ENCODE measurements around the gene RASEF.

The RASEF gene

DNA sequence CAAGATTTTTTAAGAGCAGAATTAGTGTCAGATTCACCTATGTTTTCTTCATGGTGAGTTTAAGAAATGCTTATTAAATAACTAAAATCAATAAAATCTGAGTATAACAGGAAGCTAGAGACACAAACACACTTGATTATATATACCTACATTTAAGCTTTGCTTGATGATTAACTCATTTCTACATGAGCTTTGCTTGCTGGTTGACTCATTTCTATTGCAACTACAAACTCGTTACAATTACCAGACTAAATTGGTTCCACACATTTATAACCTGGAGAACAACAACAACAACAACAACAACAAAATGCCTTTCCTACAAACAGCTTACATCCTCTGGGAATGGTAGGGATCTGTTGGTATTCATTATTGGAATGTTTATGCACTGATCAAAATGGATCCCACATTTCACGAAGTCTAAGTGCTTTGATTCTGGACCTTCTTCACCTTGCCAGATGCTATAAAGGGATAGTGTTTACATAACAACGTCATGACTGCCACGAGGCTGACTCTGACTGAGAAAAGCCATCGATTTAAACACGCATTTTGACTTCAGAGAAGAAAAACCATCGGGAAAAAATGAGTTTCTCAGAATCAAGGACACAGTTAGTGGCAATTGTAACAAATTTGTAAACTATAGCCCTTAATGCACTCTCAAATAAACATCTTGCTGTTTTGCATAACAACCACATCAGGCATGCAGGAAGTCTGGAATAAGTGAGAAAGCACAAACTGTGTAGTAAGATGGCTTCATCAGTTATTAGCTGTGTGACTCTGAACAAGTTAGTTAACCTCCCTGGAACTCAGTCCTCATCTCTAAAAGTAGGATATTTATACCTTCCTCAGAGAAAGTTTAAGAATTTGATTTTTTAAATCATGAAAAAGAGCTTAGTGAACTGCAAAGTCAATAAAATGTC is 49.8 kb downstream of the RASEF start:
- no peak for DNase-seq (ENCODE audit: low read depth)

DNA sequence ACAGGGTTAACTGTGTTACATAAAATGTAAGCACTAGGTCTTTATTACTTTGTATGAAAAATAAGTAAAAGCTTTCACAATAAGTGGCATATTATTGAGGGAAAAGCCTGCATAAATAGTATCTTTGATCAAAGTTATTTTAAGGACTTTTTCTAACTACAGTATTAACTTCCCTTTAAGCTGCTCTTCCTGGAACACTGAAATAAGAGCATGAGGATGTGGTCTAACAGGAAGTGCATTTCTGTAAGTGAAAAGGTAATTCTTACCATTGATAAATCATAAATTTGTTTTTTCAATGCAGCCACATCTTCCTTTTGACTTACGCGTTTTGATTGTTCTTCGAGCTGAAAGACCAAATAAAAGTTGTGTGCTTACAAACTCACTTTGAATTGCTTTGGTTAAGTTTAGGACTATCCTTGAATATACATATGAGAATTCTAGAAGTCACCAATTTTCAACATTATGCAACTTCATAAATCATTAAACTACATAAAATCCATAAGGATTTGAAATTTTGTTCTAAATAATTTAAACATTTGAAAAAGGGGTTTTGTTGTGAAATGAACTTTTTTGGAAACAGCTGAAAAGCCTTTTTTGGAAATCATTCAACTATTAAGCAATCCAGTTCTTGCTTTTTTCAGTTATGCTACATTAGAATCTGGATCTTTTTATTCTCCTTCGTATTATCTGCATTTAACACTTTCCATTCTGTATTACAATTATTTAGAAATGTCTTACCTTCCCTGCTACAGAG is 50.6 kb downstream of the RASEF start:
- no peak for DNase-seq (ENCODE audit: low read depth)

DNA sequence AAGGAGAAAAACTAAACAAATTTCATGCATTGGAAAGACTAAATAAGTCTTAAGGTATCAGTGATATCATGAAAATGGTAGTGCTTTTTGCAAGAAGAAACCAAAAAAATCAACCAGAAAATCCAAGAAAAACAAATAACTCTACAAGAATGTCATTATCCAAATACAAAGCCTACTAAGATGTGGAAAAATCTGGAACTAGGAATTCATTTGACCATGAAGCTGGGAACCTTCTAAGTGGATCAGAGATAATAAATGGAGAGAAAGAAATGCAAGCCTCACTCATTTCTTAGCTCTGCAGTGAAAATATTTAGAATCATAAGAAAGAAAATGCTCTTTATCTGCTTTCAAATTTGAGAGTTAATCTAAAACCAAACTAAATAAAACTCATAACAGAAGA is 51.3 kb downstream of the RASEF start:
- no peak for DNase-seq (ENCODE audit: low read depth)

DNA sequence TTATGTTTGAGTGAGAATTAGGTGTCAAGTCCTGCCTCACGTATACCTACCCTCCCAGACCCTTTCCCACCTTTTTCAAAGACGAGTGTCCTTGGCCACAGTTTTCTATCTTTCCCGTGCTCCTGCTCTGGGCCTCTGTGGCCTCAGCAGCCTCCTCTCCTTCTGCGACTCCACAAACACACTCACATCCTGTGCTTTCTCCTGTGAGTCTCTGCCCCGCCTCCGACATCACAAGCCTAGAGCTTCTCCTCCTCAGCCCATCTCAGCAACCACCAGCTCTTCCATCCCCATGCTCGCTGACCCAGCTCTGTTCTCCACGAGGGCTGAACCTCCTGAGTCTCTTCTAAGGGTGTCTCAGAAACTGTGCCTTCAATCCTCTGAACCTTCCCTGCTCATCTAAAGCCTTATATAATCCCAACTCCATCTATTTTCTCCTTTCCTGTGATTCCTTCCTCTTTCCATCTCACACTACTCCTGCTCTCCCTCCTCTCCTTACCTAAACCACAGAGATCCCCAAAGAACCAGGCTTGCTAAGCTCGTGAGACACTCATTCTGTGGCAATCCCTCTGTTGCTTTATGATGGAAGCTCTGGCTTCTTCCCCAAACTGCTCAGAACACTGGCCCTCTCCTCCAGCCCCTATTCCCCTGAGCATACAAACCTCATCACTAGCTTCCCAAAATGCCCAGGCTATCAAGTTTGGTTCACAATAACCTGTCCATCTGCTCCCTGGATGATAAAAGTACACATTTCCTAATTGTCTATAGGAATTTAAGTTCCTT is 55.2 kb downstream of the RASEF start:
- DNase-seq (ENCODE audit: low read depth) = no peak

DNA sequence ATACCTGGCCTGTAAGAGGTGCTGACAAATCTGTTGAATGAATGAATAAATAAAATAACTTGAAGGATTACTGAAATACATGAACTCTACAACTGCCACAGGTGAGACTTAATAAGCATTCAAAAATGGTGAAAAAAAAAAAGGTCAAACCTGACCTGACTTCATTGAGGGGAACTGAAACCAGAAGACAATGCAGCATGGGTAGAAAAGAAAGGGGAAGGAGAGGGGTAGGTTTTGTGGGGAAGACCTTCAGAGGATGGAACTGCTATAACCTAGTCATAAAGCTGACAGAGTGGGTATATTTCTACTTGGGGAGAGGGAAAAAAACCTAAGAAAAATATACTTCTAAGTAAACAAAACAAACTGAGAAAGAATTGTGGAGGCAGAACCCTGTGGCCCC is 56.6 kb downstream of the RASEF start:
- DNase-seq (ENCODE audit: low read depth) = no peak

DNA sequence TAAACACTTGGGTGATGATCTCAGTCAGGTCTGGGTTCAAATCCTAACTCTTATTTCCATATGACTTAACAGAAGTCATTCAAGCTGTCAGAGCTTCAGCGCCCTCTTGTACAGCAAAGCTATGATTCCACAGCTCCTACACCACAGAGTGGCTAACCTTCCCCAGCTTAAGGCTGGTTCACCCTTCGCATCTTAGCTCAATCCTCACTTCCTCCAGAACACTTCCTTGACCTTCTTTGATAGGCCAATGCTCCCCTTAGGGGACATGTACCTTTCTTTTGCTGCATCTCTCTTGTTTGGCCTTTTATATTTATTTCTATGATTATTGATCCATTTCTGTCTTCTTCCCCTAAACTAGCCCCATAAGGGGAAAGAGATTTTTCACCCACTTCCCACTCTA is 57.0 kb downstream of the RASEF start:
- DNase-seq (ENCODE audit: low read depth) = no peak

DNA sequence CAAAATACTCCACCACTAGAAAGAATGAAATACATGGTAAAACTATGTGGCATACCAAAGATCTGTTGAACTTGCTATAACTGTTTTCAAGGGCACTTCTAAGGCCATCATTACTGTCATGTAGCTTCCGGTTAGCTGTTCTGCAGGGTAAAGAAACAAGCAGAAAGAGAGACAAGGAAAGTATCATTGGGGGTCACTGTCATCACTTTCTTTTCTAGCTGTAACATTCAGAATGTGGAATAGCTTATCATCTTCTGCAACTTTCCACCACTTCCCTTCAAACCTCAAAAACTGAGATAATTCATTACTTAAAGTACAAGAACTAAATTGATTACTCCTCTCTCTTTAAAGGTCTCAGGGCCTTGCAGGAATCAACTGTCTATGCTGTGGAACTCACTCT is 57.6 kb downstream of the RASEF start:
- DNase-seq (ENCODE audit: low read depth) = no peak

DNA sequence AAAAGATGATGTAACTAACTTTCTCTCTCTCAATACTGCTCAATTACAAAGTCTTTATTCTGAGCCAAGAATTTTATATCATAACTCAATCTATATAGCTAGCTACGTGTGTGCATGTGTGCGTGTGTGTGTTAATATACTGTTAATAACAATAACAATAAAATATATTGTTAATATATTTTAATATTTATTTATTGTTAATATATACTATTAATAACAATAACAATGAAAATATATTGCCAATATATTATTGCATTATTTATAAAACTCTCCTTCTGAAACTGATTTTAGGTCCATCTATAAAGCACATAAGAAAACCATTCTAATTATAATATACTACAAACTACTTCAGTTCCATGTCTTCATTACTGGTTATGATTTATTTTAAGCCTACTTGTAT is 60.6 kb downstream of the RASEF start:
- no peak for DNase-seq (ENCODE audit: low read depth)

DNA sequence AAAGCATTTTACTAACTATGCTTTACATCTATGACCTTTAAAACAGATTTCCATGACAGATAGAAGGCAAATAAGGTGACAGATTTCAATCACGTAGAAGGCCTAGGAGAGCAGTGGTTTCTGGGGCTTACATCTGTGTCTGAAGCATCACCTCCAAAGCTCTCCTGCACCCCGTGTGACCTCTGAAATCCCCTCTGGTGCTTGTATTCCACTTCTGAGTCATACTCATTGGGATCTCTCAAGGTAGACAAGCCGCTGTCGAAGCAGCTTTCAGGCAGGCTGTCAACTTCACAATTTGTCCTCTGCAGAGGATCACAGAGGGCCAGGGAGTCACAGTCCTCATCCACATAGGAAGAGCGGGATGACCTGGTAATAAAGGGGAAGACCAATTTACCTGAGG is 62.2 kb downstream of the RASEF start:
- no peak for DNase-seq (ENCODE audit: low read depth)

DNA sequence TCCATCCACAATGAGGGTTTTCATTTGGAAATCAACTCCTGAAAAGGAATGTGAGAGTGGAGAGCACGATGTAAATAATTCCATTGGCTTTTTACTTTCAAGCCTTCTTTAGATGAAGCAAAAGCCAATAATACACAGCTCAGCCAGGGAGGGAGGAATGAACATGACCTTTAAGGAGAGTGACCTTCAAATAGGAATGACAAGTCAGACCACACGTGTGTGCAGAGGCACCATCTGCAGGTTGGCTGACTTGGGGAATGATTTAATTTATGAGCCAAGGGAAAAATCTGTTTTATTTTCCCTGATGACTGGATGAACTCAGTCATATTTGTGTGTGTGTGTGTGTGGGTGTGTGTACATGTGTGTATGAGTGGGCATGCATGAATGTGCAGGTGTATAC is 64.5 kb downstream of the RASEF start:
- DNase-seq (ENCODE audit: low read depth) = no peak

DNA sequence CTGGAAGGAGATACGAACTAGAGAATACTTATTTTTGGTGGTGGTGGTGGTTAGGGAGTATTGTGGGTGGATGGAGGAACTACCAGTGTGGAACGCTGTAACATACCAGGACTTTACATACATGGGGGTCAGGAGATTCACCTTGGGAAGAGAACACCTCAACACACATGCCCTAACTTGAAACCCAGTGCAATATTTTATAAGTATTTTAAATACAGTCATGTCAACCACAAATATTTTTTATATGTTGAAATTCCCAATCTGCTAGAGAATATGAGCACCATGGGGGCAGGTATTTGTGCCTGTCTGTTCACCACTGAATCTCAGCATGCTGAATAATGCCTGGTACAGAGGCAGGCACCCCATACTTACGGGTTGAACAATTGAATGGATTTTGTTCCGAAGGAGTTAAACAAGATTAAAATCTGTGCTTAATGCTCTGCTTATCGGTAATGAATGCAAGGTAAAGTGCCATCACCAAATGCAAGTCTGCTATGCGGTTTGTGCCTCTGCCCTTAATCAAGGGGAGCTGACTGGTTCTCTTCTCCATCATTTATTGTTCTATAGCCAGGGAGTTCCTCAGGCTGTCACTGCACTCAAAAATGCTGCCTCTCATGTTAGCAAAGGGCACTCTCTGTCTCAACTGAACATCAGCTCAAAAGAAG is 65.3 kb downstream of the RASEF start:
- no peak for DNase-seq (ENCODE audit: low read depth)

DNA sequence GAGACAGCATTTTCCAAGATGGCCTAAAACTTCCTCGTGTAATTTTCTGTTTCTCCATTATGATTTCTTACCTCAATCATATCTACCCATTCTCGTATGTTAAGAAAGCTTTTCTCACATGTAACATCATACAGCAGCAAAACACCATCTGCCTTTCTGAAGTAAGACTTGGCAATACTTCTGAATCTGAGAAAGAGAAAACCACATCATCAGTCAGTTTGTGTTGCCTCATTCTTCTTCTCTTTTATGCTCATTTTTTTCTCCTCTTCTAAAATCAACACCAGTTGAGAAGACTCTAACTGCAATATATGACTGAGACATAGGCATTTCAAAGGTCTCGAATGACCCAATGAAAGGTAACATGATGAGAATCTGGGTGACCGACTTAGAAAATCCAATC is 66.0 kb downstream of the RASEF start:
- no peak for DNase-seq (ENCODE audit: low read depth)

DNA sequence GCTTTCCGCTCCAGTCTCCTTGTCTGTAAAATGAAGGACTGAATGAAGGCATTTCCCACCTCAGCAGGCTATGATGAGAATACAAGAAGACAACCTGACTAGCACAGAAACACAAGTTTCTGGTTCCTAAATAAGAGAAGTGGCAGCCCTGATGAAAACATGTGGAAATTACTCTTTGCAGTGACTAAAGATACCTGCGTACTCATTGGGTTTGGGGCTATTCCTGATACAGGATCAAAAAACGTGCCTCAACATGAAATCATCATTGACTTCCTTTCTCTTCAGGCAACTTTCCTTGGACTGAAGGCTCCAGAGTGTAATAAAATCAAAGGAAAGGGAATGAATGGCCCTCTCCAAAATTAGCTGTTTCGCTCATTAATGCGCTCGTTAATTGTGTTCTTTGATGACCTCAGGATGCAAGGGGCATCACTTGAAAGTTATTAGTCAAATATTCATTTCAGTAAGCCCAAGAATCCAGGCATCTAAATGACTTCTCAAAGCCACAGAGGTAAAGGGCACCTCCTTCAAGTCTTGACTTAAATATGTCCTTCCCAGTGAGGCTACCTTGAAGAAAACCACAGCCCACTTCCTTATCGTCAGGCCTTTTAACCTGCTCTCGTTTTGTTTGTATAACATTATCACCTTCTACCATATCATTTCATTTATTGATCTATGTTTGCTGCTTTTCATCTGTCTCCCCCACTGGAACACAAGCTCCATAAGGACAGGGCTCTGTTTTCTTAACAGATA is 68.9 kb downstream of the RASEF start:
- DNase-seq (ENCODE audit: low read depth) = no peak

DNA sequence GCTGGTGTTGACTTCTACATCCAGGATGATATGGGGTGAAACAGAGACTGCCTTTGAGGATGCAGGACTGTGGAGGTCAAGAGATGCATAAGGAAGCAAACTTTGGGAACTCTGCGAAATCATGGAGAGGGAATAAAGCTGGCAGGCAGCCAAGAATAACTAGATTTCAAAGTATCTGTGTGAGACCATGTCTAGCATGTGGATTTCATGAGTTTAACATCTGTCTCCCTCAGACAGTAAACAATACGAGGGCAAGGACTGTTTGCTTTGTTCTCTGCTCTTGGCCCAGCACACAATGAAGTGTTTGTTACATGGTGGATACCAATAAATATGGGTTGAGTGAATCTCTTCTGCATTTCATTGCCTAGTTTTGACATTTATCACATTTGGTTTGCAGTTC is 71.3 kb downstream of the RASEF start:
- no peak for DNase-seq (ENCODE audit: low read depth)

DNA sequence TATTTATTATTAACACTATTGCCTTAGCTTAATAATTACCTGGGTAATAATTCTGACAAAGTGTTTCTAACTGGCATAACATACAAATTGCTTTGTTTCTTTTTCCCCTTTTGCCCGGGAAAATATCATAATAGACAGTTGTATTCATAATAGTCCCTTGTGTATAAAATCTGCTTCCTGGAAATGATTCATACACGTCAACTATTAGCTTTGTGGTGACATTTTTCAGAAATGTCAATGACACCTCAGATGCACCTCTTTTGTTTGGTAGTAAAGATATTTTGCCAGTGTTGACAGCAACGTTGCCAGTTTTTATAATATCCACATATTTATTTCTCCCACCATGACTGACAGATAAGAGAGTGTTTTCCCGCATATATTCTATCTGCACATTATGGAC is 73.0 kb downstream of the RASEF start:
- no peak for DNase-seq (ENCODE audit: low read depth)

DNA sequence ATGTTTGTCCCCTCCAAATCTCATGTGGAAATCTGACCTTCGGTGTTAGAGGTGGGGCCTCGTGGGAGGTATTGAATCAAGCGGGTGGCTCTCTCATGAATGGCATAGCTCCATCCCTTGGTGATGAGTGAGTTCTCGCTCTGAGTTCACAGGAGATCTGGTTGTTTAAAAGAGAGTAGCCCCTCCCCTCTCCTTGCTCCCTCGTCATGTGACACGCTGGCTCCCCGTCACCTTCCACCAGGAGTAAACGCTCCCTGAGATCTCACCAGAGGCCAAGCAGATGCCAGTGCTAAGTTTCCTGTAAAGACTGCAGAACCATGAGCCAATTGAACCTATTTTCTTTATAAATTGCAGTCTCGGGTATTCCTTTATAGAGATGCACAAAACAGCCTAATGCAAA is 74.5 kb downstream of the RASEF start:
- DNase-seq (ENCODE audit: low read depth) = no peak

DNA sequence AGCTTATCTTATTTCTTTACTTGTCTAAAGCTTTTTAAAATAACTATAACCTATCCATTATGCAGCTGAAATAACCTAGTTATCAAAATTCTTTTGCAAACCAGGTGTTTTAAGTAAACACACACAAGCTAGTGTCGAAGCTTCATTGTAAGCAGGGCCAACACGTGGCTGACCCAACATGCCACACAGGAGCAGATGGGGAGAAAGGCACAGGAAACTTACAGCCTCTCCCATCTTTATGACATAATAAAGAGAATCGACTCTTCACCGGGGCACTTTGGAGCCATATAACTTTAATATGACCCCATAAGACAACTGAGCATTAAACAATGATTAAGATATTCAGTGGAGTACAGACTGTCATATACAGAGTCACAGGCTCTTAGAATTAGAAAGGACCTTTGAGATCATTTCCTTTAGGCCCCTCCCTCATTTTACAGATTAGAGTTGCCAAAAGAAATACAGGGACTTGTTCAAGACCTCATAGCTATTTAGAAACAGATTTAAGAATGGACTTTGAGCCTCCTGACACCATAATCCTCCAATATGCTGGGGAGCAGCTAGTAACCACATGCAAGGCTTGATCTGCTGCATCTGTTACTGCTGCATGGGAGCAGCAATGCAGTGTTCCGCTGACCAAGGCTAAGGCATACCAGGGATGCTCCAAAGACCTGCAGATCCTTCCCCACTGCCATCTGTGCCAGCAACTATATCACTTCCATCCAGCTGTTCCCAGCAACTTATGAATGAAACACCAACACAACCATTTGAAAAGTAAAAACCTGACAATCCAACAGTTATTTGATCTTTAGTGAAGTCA is 75.4 kb downstream of the RASEF start:
- DNase-seq (ENCODE audit: low read depth) = no peak

DNA sequence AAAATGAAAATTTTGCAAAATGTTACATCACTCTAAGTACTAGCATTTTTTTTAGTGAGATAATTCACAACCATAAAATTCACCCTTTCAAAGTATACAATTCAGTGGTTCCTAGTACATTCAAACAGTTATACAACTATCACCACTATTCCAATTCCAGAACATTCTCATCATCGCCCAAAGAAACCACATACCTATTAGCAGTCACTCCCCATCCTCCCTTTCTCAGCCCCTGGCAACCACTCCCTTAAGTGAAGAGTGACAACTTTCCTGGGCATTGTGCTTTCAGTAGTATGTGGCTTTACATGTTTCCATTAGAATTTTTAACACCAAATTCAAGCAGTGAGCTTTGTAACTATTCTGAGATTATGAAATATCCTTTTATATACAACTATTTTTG is 81.4 kb downstream of the RASEF start:
- no peak for DNase-seq (ENCODE audit: low read depth)

DNA sequence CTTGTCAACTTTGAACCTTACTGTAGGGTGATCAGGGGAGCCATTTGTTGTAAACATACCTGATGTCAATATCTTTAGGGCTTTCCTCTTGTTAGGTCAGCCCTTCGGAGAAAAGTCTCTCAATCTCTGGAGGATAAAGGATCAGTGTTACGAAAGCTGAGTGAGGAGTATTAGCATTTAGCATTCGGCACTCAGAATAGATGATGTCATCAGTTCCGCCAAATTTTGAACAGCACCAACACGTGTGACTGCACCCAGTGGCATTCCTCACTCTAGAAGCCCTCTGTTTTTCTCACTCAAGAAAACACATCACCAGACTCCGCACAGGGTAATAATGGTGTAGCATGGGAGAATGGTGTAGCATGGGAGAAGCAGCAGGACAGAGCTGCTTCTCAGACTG is 87.8 kb downstream of the RASEF start:
- no peak for DNase-seq (ENCODE audit: low read depth)

DNA sequence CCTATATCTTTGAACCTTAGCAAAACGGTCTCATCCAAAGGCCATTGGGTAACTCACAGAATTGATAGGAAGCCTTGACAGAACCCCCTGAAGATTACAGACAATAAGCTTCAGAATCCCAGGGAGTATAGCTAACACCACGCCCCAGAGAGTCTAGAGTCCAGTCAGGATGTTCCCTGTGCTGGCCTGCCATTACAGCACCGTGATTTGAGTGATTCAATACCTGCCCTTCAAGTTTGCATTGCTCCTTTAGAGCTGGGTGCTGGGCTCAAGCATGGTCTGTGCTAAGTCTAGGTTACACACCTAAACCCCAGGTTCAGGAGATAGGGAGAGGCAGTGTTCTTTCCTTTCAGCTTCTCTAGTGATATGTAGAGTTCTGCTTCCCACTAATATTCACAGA is 90.5 kb downstream of the RASEF start:
- no peak for DNase-seq (ENCODE audit: low read depth)

Measured in T follicular helper cell (primary cell).